Measurements from ENCODE around the gene DLG1.

The DLG1 gene

GRCh38 chr3:197336348-197336747, 37.9 kb upstream of the DLG1 start:
- peaks cover 10% of the 10 kb centered on the region for H3K4me1 ChIP-seq (ENCODE audit: control insufficient read depth, low read depth, low read length)
- no peak overlapping the region for H3K9ac ChIP-seq (ENCODE audit: low read length)
- H3K4me3 ChIP-seq (ENCODE audit: low read length), result no peak overlapping the region
- H3K27me3 ChIP-seq (ENCODE audit: control insufficient read depth, insufficient read depth, low read length), result no peaks in the 10 kb centered on the region
- H3K36me3 ChIP-seq (ENCODE audit: control insufficient read depth, low read depth, low read length), result no peaks in the 10 kb centered on the region
- H3K9me3 ChIP-seq (ENCODE audit: control insufficient read depth, low read depth, low read length), result no peaks in the 10 kb centered on the region
- no peak overlapping the region for H3K27ac ChIP-seq (ENCODE audit: low read length)

DNA sequence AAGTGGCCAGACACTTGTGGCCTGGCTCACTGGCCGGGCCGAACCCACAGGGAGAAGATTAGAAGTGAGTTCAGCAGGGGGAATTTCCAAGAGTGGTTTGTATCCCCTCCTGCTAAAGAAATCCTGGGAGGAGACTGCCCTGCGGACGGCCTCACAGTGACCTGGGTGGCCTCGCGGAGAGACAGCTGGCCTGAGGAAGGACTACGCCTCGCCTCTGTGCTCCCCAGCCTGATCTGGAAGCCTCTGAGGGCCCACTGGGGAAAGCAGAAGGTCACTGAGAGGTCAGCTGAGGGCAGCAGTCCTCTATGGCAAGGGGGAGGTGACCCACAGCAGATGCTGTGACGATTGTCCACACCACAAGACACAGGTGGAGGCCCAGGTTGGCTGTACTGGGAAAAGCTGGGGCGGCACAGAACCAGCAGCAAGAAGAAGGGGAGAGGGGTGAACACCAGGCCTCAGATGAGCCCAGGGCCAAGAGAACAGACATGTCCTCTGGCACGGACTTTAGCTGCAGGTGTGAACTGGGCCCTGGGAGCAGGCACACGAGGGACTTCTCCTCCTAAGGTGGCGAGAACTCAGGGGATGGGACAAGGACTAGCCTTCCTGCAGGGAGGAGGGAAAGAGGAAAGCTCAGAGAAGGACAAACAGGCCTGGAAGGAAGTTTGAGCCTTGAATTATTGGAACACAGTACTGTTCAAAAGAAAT, 37.2 kb upstream of the DLG1 start:
- H3K27ac ChIP-seq (ENCODE audit: low read length), result no peak overlapping the region
- H3K27me3 ChIP-seq (ENCODE audit: control insufficient read depth, insufficient read depth, low read length), result no peaks in the 10 kb centered on the region
- H3K4me1 ChIP-seq (ENCODE audit: control insufficient read depth, low read depth, low read length), result peaks cover 10% of the 10 kb centered on the region
- H3K4me3 ChIP-seq (ENCODE audit: low read length), result no peak overlapping the region
- no peaks in the 10 kb centered on the region for H3K9me3 ChIP-seq (ENCODE audit: control insufficient read depth, low read depth, low read length)
- no peaks in the 10 kb centered on the region for H3K36me3 ChIP-seq (ENCODE audit: control insufficient read depth, low read depth, low read length)
- no peak overlapping the region for H3K9ac ChIP-seq (ENCODE audit: low read length)

- H3K27ac ChIP-seq (ENCODE audit: low read length), result no peak overlapping the region
- no peaks in the 10 kb centered on the region for H3K27me3 ChIP-seq (ENCODE audit: control insufficient read depth, insufficient read depth, low read length)
- H3K9ac ChIP-seq (ENCODE audit: low read length), result no peak overlapping the region
- H3K36me3 ChIP-seq (ENCODE audit: control insufficient read depth, low read depth, low read length), result no peaks in the 10 kb centered on the region
- no peaks in the 10 kb centered on the region for H3K9me3 ChIP-seq (ENCODE audit: control insufficient read depth, low read depth, low read length)
- H3K4me1 ChIP-seq (ENCODE audit: control insufficient read depth, low read depth, low read length), result peaks cover 10% of the 10 kb centered on the region
- no peak overlapping the region for H3K4me3 ChIP-seq (ENCODE audit: low read length)
Observed at GRCh38 chr3:197333901-197334639, 35.7 kb upstream of the DLG1 start.

DNA sequence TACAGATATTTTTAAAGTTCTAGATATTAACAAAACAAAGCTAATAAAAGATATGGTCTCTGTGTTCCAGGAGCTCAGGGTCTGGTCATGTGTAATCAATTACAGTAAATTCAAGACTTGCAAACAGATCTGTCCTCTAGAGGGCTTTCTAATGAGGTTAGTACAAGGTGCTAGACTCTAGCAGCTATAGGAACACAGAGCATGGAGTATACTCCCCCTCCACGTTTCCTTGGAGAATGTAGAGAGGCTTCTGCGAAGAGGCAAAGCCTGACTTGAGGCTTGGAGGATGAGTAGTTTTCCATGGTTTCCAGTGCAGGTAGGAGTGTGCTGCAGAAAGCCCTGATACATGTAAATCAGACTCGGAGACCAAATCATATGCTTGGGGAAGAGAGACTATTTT, 32.7 kb upstream of the DLG1 start:
- no peak overlapping the region for H3K4me3 ChIP-seq (ENCODE audit: low read length)
- H3K27ac ChIP-seq (ENCODE audit: low read length), result no peak overlapping the region
- no peaks in the 10 kb centered on the region for H3K27me3 ChIP-seq (ENCODE audit: control insufficient read depth, insufficient read depth, low read length)
- no peaks in the 10 kb centered on the region for H3K36me3 ChIP-seq (ENCODE audit: control insufficient read depth, low read depth, low read length)
- peaks cover 10% of the 10 kb centered on the region for H3K4me1 ChIP-seq (ENCODE audit: control insufficient read depth, low read depth, low read length)
- H3K9me3 ChIP-seq (ENCODE audit: control insufficient read depth, low read depth, low read length), result no peaks in the 10 kb centered on the region
- no peak overlapping the region for H3K9ac ChIP-seq (ENCODE audit: low read length)

DNA sequence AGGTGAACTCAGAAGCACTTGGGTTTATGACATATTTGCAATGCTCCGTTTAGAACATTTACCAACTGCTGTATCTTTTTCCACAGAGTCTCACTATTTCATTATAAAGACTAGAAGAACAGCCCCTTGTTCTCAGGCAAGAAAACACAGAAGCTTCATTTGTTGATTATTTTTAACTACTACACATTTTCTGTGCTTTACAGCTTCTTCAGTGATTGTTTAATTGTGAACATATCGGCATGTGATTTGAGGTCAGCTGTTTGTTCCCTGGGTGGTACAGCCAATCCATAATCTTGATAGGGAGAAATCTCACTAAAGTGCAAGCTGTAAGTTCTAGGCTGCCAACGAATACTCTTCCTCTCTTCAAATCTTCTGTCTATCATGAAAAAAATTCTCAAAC, 31.0 kb upstream of the DLG1 start:
- Histone ChIP-seq H3K27ac (ENCODE audit: low read length) (no peak overlapping the region), H3K9me3 (ENCODE audit: control insufficient read depth, low read depth, low read length) (no peaks in the 10 kb centered on the region), H3K36me3 (ENCODE audit: control insufficient read depth, low read depth, low read length) (no peaks in the 10 kb centered on the region), H3K4me1 (ENCODE audit: control insufficient read depth, low read depth, low read length) (peaks cover 10% of the 10 kb centered on the region), H3K9ac (ENCODE audit: low read length) (no peak overlapping the region), H3K27me3 (ENCODE audit: control insufficient read depth, insufficient read depth, low read length) (no peaks in the 10 kb centered on the region), H3K4me3 (ENCODE audit: low read length) (no peak overlapping the region)

DNA sequence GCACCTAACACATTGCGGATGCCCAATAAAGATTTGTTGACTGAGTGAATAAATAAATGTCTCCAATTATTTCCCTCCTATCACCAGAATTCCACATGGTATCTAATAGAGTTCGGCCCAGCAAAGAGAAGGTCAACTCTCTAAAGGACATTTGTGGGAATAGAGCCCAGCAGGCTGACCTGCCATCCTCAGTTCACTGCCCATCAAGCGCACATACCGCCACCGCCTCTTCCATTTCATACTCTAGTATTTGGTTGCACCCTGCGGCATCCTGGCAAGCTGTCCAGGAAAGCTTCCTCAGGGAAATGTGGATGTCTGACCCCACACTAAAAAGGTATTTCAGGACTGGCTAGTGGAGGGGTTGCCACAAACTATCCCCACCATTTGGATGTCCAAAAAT, 29.8 kb upstream of the DLG1 start:
- Histone ChIP-seq H3K4me1 (ENCODE audit: control insufficient read depth, low read depth, low read length) (no peaks in the 10 kb centered on the region), H3K27me3 (ENCODE audit: control insufficient read depth, insufficient read depth, low read length) (no peaks in the 10 kb centered on the region), H3K27ac (ENCODE audit: low read length) (no peak overlapping the region), H3K9me3 (ENCODE audit: control insufficient read depth, low read depth, low read length) (no peaks in the 10 kb centered on the region), H3K9ac (ENCODE audit: low read length) (no peak overlapping the region), H3K4me3 (ENCODE audit: low read length) (no peak overlapping the region), H3K36me3 (ENCODE audit: control insufficient read depth, low read depth, low read length) (no peaks in the 10 kb centered on the region)

DNA sequence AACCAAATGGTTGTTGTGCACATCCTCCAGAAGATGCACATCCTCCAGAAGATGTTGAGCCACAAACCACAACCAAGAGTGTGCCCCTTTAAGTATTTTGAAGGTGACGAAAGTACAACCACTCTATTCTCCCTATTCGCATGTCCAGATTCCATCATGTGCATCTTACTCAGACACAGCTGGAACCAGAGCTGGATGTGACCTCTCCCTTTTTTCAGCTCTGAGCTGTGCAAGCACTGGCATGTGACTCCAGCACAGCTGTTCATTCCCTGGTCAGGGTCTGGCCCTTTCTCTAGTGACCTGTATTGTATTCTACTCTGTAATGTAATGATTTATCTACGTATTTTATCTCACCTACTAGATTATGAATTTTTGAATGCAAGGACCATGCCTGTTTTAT, 29.3 kb upstream of the DLG1 start:
- no peaks in the 10 kb centered on the region for H3K4me1 ChIP-seq (ENCODE audit: control insufficient read depth, low read depth, low read length)
- H3K9ac ChIP-seq (ENCODE audit: low read length), result no peak overlapping the region
- H3K27me3 ChIP-seq (ENCODE audit: control insufficient read depth, insufficient read depth, low read length), result no peaks in the 10 kb centered on the region
- no peak overlapping the region for H3K27ac ChIP-seq (ENCODE audit: low read length)
- H3K9me3 ChIP-seq (ENCODE audit: control insufficient read depth, low read depth, low read length), result no peaks in the 10 kb centered on the region
- H3K4me3 ChIP-seq (ENCODE audit: low read length), result no peak overlapping the region
- no peaks in the 10 kb centered on the region for H3K36me3 ChIP-seq (ENCODE audit: control insufficient read depth, low read depth, low read length)

GRCh38 chr3:197325773-197326172, 27.4 kb upstream of the DLG1 start:
- Histone ChIP-seq H3K27ac (ENCODE audit: low read length) (no peak overlapping the region), H3K4me3 (ENCODE audit: low read length) (no peak overlapping the region), H3K4me1 (ENCODE audit: control insufficient read depth, low read depth, low read length) (no peaks in the 10 kb centered on the region), H3K36me3 (ENCODE audit: control insufficient read depth, low read depth, low read length) (no peaks in the 10 kb centered on the region), H3K27me3 (ENCODE audit: control insufficient read depth, insufficient read depth, low read length) (no peaks in the 10 kb centered on the region), H3K9me3 (ENCODE audit: control insufficient read depth, low read depth, low read length) (no peaks in the 10 kb centered on the region), H3K9ac (ENCODE audit: low read length) (no peak overlapping the region)

DNA sequence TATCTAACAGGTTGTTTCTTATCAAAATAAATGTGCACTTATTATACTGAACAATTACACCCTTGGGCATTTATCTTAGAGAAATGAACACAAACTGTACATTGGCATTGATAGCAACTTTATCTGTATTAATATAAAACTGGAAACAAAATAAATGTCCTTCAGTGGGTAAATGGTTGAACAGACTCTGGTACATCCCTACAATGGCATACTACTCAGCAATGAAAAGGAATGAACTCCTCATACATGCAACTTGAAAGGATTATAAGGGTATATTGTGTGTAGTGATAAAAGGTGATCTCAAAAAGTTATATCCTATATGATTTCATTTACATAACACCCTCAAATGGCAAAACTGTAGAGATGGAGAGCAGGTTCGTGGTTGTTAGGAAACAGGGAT, 23.7 kb upstream of the DLG1 start:
- no peak overlapping the region for H3K27ac ChIP-seq (ENCODE audit: low read length)
- H3K4me1 ChIP-seq (ENCODE audit: control insufficient read depth, low read depth, low read length), result no peaks in the 10 kb centered on the region
- no peak overlapping the region for H3K9ac ChIP-seq (ENCODE audit: low read length)
- no peaks in the 10 kb centered on the region for H3K27me3 ChIP-seq (ENCODE audit: control insufficient read depth, insufficient read depth, low read length)
- H3K36me3 ChIP-seq (ENCODE audit: control insufficient read depth, low read depth, low read length), result no peaks in the 10 kb centered on the region
- no peaks in the 10 kb centered on the region for H3K9me3 ChIP-seq (ENCODE audit: control insufficient read depth, low read depth, low read length)
- H3K4me3 ChIP-seq (ENCODE audit: low read length), result no peak overlapping the region

- H3K9me3 ChIP-seq (ENCODE audit: control insufficient read depth, low read depth, low read length), result no peaks in the 10 kb centered on the region
- no peaks in the 10 kb centered on the region for H3K4me1 ChIP-seq (ENCODE audit: control insufficient read depth, low read depth, low read length)
- H3K27ac ChIP-seq (ENCODE audit: low read length), result no peak overlapping the region
- H3K36me3 ChIP-seq (ENCODE audit: control insufficient read depth, low read depth, low read length), result no peaks in the 10 kb centered on the region
- no peak overlapping the region for H3K9ac ChIP-seq (ENCODE audit: low read length)
- H3K4me3 ChIP-seq (ENCODE audit: low read length), result no peak overlapping the region
- H3K27me3 ChIP-seq (ENCODE audit: control insufficient read depth, insufficient read depth, low read length), result no peaks in the 10 kb centered on the region
Observed at GRCh38 chr3:197320582-197320981, 22.2 kb upstream of the DLG1 start.

- Histone ChIP-seq H3K4me1 (ENCODE audit: control insufficient read depth, low read depth, low read length) (no peaks in the 10 kb centered on the region), H3K27ac (ENCODE audit: low read length) (no peak overlapping the region), H3K9me3 (ENCODE audit: control insufficient read depth, low read depth, low read length) (no peaks in the 10 kb centered on the region), H3K4me3 (ENCODE audit: low read length) (no peak overlapping the region), H3K27me3 (ENCODE audit: control insufficient read depth, insufficient read depth, low read length) (no peaks in the 10 kb centered on the region), H3K9ac (ENCODE audit: low read length) (no peak overlapping the region), H3K36me3 (ENCODE audit: control insufficient read depth, low read depth, low read length) (no peaks in the 10 kb centered on the region)
Observed at GRCh38 chr3:197317250-197317963, 19.0 kb upstream of the DLG1 start.

All from iPS-18a (cell line).